HL-60 (cell line): Measurements from ENCODE around the gene NEK11.

ENCODE experiments used
- CTCF ChIP-seq: IDR thresholded peaks from one replicate; pipeline ENCODE4 v1.5.1; 2011; ENCODE audit warnings: low read length, control low read depth, inconsistent platforms; ENCODE audit not compliant: insufficient read depth
- POLR2AphosphoS5 ChIP-seq: IDR thresholded peaks from 2 replicates; pipeline ENCODE4 v1.6.1; 2012; ENCODE audit warnings: low read depth

GRCh38 chr3:131072099-131072559, 45.5 kb downstream of the NEK11 start:
- no peak for TF ChIP-seq CTCF
- peak; percentile 22; the same call in 1 of the 2 replicates for TF ChIP-seq POLR2AphosphoS5
